SU-DHL-6 (cell line): ENCODE results near the gene SULF2.

ENCODE experiments used
- EZH2phosphoT487 ChIP-seq: fragments of 200-600 bp; sonication (generic), shearing (Covaris generic); conservative IDR thresholded peaks from 2 replicates; pipeline ENCODE4 v1.6.1; 2018; ENCODE audit warnings: mild to moderate bottlenecking, antibody characterized with exemption, low read length, moderate library complexity, mixed read lengths
- TF ChIP-seq, protein P1 (sequence below): fragments of 200-600 bp; sonication (generic); IDR thresholded peaks from one replicate; pipeline ENCODE4 v1.5.1; 2017; ENCODE audit warnings: antibody characterized with exemption, mild to moderate bottlenecking, low read length, moderate library complexity; ENCODE audit not compliant: insufficient read depth, poor library complexity, severe bottlenecking

GRCh38 chr20:47785854-47786764, 828 bp upstream of the SULF2 start:
- TF ChIP-seq, protein P1, sequence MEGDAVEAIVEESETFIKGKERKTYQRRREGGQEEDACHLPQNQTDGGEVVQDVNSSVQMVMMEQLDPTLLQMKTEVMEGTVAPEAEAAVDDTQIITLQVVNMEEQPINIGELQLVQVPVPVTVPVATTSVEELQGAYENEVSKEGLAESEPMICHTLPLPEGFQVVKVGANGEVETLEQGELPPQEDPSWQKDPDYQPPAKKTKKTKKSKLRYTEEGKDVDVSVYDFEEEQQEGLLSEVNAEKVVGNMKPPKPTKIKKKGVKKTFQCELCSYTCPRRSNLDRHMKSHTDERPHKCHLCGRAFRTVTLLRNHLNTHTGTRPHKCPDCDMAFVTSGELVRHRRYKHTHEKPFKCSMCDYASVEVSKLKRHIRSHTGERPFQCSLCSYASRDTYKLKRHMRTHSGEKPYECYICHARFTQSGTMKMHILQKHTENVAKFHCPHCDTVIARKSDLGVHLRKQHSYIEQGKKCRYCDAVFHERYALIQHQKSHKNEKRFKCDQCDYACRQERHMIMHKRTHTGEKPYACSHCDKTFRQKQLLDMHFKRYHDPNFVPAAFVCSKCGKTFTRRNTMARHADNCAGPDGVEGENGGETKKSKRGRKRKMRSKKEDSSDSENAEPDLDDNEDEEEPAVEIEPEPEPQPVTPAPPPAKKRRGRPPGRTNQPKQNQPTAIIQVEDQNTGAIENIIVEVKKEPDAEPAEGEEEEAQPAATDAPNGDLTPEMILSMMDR = no peak
- no peak for TF ChIP-seq EZH2phosphoT487
